Umbilical cord (tissue), 2 donors: Measurements from ENCODE around the gene TCTN2. TPM values are rescaled to one million over a fixed set of nuclear protein-coding genes. Genes with fewer than 3 reads are reported as not detected.
A peak's percentile ranks its signal among the peaks of the same experiment; 100 is the strongest.

Experiments
- DNase-seq: peaks from one replicate; pipeline ENCODE4 v3.0.0-alpha.2; 2015; ENCODE audit warnings: low spot score
- total RNA-seq: library from RNA; depleted of rRNA; stranded (reverse); fragments of >200 nt; gene quantifications from one replicate; pipeline ENCODE4 v1.2.3, GENCODE V29; 2014; ENCODE audit warnings: low replicate concordance; ENCODE audit not compliant: insufficient read depth

Gene TCTN2
- total RNA-seq, 1 donor from 2014 or later: 9.9 TPM

GRCh38 chr12:123741937-123742572 is 71.1 kb downstream of the TCTN2 start:
- no peak for DNase-seq

- DNase-seq: no peak
Measured at GRCh38 chr12:123743002-123743401, 72.1 kb downstream of the TCTN2 start.

- no peak for DNase-seq
Measured at GRCh38 chr12:123744836-123745235, 73.9 kb downstream of the TCTN2 start.

GRCh38 chr12:123747309-123747708 is 76.4 kb downstream of the TCTN2 start:
- no peak for DNase-seq

GRCh38 chr12:123748161-123748560 is 77.2 kb downstream of the TCTN2 start:
- no peak for DNase-seq

GRCh38 chr12:123748661-123749060 is 77.7 kb downstream of the TCTN2 start:
- no peak for DNase-seq

DNA sequence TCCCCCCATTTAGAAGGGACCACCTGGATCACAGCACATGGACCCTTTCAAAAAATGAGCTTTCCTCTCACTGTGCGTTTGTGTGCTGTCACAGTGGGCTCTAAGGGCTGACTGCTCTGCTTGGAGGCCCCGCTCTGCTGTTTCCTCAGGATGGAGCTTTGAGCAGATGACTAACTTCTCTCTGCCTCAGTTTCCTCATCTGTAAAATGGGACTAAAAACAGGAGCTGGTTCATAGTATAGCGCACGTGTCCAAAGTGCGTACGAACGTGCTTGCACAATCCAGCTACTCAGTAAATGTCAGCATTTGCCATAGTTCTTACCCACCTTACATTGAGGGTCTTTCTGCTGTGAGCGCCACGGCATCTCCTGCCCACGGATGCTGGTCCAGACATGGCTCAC is 78.4 kb downstream of the TCTN2 start:
- no peak for DNase-seq

- DNase-seq: no peak
Measured at GRCh38 chr12:123750159-123750656, 79.3 kb downstream of the TCTN2 start.

GRCh38 chr12:123752046-123752445 is 81.1 kb downstream of the TCTN2 start:
- DNase-seq: no peak

- DNase-seq: no peak
Measured at GRCh38 chr12:123754041-123754772, 83.3 kb downstream of the TCTN2 start.

- peak; percentile 13 for DNase-seq
Measured at GRCh38 chr12:123757561-123757960, 86.6 kb downstream of the TCTN2 start.

Other genes with a start within 250 kb of the TCTN2 start
- 5.3 TPM for gene RILPL2, start 234.4 kb upstream of the TCTN2 start, total RNA-seq
- gene SNRNP35, start 213.0 kb upstream of the TCTN2 start, total RNA-seq: 14.4 TPM
- 8.2 TPM for gene RILPL1, start 137.4 kb upstream of the TCTN2 start, total RNA-seq
- 456 TPM for gene TMED2, start 86.6 kb upstream of the TCTN2 start, total RNA-seq
- gene DDX55, start 69.0 kb upstream of the TCTN2 start, total RNA-seq: 14.4 TPM
- gene EIF2B1, start 37.4 kb upstream of the TCTN2 start, total RNA-seq: 53.0 TPM
- gene GTF2H3, start 37.3 kb upstream of the TCTN2 start, total RNA-seq: 15.4 TPM
- 11.1 TPM for gene ATP6V0A2, start 41.2 kb downstream of the TCTN2 start, total RNA-seq
- 0.72 TPM for gene DNAH10, start 91.2 kb downstream of the TCTN2 start, total RNA-seq